ENCODE results near the gene DCBLD1. TPM values are rescaled to one million over a fixed set of nuclear protein-coding genes. Genes with fewer than 3 reads are reported as not detected.

Gene DCBLD1
- total and polyA plus RNA-seq, 2 donors (not counting 3 experiments of a cell fraction or from before 2014, with no cell fraction given): 30.2 to 44.3 TPM

DNA sequence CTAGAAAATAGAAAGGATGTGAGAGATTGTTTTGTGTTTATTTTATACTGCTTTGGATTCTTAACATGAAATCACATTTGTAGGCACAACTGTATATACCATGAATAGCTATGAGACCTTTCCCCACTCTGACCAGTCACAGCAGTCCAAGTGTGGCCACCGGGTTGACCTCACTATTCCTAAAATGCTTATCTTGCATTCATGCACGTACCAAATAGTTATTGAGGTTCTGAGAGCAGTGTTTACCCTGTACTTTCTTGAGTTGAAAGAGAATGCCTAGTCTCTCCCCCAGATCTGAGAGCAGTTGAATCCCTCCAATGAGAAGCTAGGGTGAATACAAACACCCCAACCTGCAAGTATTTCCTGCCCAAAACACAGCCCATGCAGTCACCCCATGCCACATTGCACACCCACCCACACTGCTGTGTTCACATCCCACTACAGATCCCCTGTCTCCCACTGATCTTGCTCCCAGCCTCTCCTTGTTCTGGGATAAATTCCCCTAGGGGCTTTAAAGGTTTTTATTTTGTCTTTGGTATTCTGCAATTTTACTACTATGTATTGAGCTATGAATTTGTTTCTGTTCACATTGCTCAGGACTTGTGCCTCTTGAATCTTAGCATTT lies 68.3 kb downstream of the DCBLD1 start:
- DNase-seq (ENCODE audit: low read depth, low spot score) (no peak), FAIRE-seq (no peak)
- ChIA-PET POLR2A (interaction anchor here (1.5 kb wide), 1 partner anchor 57 kb away, joined by 3 read pairs; no protein-coding TSS in a partner anchor), CTCF (interaction anchor here (1.6 to 14.9 kb wide), 4 partner anchors 56 to 100 kb away, joined by 4 to 333 read pairs (median 12); partner anchors contain the start of gene DCBLD1)
- H3K9me1 ChIP-seq (replicated peaks; ENCODE audit: control insufficient read depth, extremely low read depth, insufficient read depth, low read length): no peaks in the 10 kb centered on the region
- H3K27ac ChIP-seq (ENCODE audit: insufficient read depth, low read depth, low read length): no peak overlapping the region
- H3K4me2 ChIP-seq (ENCODE audit: insufficient read depth, low read length): no peak overlapping the region
- H3K9me3 ChIP-seq (replicated peaks; ENCODE audit: control insufficient read depth, insufficient read depth, low read length): no peaks in the 10 kb centered on the region
- H3K36me3 ChIP-seq (ENCODE audit: control insufficient read depth in 2 of 2, extremely low read depth in 1 of 2, insufficient read depth in 2 of 2, low read length in 2 of 2): peaks cover 7% of the 10 kb centered on the region in 2 experiments
- H3K27me3 ChIP-seq (ENCODE audit: control insufficient read depth in 2 of 2, insufficient read depth in 2 of 2, low read length in 2 of 2): no peaks in the 10 kb centered on the region
- peaks cover 56% of the 10 kb centered on the region for H3K4me1 ChIP-seq (ENCODE audit: control insufficient read depth, extremely low read depth, insufficient read depth, low read length)
- H3K4me3 ChIP-seq (replicated peaks in 1 of 3; ENCODE audit: insufficient read depth in 1 of 3, low read depth in 1 of 3, low read length in 3 of 3): no peak overlapping the region
- intact Hi-C loops (cut with micrococcal nuclease): no loop called here
- no TSS peak for BruUV-seq (replicated peaks)
- no peak overlapping the region for H3K9ac ChIP-seq (replicated peaks; ENCODE audit: extremely low read depth, insufficient read depth, low read length)
- H4K20me1 ChIP-seq (replicated peaks; ENCODE audit: control insufficient read depth, extremely low read depth, insufficient read depth, low read length): no peaks in the 10 kb centered on the region
- peaks cover 8% of the 10 kb centered on the region for H3K79me2 ChIP-seq (ENCODE audit: control insufficient read depth, insufficient read depth, low read length)
- TF ChIP-seq FOS (IDR thresholded peaks at IDR 0.05; ENCODE audit: borderline replicate concordance, insufficient read depth, low read length): no peak
- TF ChIP-seq, protein P1, sequence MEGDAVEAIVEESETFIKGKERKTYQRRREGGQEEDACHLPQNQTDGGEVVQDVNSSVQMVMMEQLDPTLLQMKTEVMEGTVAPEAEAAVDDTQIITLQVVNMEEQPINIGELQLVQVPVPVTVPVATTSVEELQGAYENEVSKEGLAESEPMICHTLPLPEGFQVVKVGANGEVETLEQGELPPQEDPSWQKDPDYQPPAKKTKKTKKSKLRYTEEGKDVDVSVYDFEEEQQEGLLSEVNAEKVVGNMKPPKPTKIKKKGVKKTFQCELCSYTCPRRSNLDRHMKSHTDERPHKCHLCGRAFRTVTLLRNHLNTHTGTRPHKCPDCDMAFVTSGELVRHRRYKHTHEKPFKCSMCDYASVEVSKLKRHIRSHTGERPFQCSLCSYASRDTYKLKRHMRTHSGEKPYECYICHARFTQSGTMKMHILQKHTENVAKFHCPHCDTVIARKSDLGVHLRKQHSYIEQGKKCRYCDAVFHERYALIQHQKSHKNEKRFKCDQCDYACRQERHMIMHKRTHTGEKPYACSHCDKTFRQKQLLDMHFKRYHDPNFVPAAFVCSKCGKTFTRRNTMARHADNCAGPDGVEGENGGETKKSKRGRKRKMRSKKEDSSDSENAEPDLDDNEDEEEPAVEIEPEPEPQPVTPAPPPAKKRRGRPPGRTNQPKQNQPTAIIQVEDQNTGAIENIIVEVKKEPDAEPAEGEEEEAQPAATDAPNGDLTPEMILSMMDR (IDR thresholded peaks at IDR 0.05; ENCODE audit: extremely low read depth in 1 of 2, insufficient read depth in 1 of 2, low read depth in 1 of 2, low read length in 2 of 2): no peak
- TF ChIP-seq, protein P2, sequence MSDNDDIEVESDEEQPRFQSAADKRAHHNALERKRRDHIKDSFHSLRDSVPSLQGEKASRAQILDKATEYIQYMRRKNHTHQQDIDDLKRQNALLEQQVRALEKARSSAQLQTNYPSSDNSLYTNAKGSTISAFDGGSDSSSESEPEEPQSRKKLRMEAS (IDR thresholded peaks at IDR 0.05; ENCODE audit: insufficient read depth, insufficient read length): no peak
- no peak for TF ChIP-seq GATA2 (IDR thresholded peaks at IDR 0.05; ENCODE audit: insufficient read depth, insufficient read length, low read depth, low read length)
- TF ChIP-seq POLR2AphosphoS5 (IDR thresholded peaks at IDR 0.05; ENCODE audit: insufficient read depth, low read depth, low read length): no peak
- no peak for TF ChIP-seq POLR2A (IDR thresholded peaks at IDR 0.05; ENCODE audit: low read depth, low read length)
- no peak for TF ChIP-seq JUN (IDR thresholded peaks at IDR 0.05; ENCODE audit: borderline replicate concordance, insufficient read depth, insufficient read length, low read depth)
- no peak for TF ChIP-seq EZH2 (IDR thresholded peaks at IDR 0.05; ENCODE audit: borderline replicate concordance, low read depth, low read length, severe bottlenecking)
- no peak for TF ChIP-seq MYC (IDR thresholded peaks at IDR 0.05; ENCODE audit: low read depth, low read length)
- no peak overlapping the region for H2AFZ ChIP-seq (ENCODE audit: low read depth, low read length)
- dilution Hi-C loops (cut with MboI; ENCODE audit: extremely low pct_ligation_motif_present, low sequenced_read_pairs): no loop called here

All from endothelial cell of umbilical vein (primary cell).